LNCAP (cell line): ENCODE data around the gene CCDC30.

Experiments used
- CTCF ChIP-seq: fragments of 450-650 bp; IDR thresholded peaks from 2 replicates; pipeline ENCODE4 v1.5.1; 2017; ENCODE audit warnings: mild to moderate bottlenecking

Gene CCDC30

DNA sequence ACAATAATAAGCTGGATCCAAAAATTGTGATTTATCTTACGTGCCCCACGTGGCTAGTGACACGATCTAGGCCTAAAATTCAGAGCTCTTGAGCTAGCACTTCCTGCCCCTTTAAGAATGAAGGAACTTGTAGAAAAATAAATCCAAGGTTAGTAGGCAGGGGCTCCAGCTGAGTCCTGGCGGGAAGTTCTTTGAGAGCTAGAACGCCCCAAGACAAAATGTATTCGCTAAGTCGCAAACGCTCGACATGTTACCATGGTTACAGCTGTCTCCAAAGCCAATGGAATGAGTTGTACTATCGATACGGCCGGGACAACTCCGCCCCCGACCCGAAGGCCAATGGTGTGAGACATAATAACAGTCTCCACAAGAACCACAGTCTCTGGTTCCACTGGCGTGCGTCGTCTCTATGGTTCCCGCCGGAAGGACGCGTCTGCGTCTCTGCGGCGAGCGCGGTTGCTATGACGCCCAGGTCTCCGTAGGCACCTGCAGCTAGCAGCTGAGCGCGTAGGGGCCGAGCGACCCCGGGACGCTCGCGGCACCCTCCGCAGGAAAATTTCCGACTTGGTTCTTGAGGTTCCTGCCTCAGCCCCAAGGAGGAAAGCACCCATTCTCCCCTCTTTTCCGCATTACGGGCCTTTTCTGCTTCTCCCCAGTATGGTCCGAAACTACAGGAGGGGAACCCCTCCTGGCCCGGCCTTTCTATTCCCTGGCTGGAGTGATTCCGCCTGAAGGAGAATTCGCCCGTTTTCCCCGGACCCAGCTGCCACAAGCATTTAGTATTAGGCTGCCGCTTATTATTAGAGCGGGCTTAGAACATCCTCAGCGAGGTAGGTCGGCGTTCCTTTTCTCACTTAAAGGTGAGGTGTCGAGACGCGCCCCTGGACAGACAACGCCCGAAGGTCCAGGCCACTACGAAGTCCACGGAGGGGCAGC lies at the start of gene CCDC30:
TSS of gene CCDC30 (plus strand) at position 459 of the 936 bp plus-strand sequence. CDS start 17,266 bp downstream, outside the sequence.
- no peak for TF ChIP-seq CTCF

- TF ChIP-seq CTCF, result no peak
These were observed 48.3 kb upstream of the CCDC30 start for GRCh38 chr1:42414551-42415496.

- TF ChIP-seq CTCF, result no peak
These were observed 45.9 kb upstream of the CCDC30 start for GRCh38 chr1:42417166-42417565.

DNA sequence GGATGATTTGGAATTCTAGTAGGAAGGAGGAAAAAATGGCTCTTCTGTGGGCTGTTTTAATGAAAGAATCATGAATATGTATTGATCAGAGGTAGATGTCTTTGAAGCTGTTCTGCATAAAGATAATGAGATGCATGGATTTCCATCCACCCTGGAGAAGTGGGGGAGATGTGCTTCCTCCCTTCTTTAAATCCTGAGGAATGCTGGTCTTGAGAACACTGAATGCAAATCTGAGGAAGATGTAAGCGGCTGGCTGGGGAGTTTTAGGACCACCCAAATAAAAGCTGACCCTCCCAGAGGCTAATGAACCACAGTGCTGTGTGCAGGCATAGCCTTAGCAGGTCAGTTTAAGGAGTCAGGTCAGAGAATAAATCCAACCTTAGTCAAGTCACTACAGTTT lies 44.6 kb upstream of the CCDC30 start:
- TF ChIP-seq CTCF, result no peak

- TF ChIP-seq CTCF, result no peak
These were observed 43.8 kb upstream of the CCDC30 start for GRCh38 chr1:42419126-42419821.

GRCh38 chr1:42420121-42420520 lies 43.0 kb upstream of the CCDC30 start:
- TF ChIP-seq CTCF, result no peak

GRCh38 chr1:42420911-42421585 lies 42.0 kb upstream of the CCDC30 start:
- TF ChIP-seq CTCF, result no peak
